Body of pancreas (tissue), 4 donors: Measurements from ENCODE around the gene HIVEP2. TPM values are rescaled to one million over a fixed set of nuclear protein-coding genes. Genes with fewer than 3 reads are reported as not detected.
A peak's percentile ranks its signal among the peaks of the same experiment; 100 is the strongest.

Experiments
- ATAC-seq: fragments of 150-250 bp; one replicate; pipeline ENCODE4 v1.9.1; 2016
- DNase-seq, 4 donors: peaks; one replicate each; pipeline ENCODE4 v3.0.0-alpha.2; 2019
- H3K27ac ChIP-seq, 4 donors: fragments of 200-600 bp; sonication (generic); 1 replicate in 3 of 4; 2 replicates in 1 of 4; pipeline versions ENCODE4 v1.5.1 to v1.6.1; 2016 to 2019; ENCODE audit warnings: mild to moderate bottlenecking in 1 of 4, mixed read lengths in 1 of 4, moderate library complexity in 1 of 4
- H3K27me3 ChIP-seq, 2 donors: fragments of 200-600 bp; sonication (generic); one replicate each; pipeline ENCODE4 v1.6.0; 2016; ENCODE audit warnings: mild to moderate bottlenecking in 1 of 2
- H3K36me3 ChIP-seq, 2 donors: fragments of 200-600 bp; sonication (generic); replicated peaks in 1 of 2; 2 replicates each; pipeline ENCODE4 v1.5.1; 2016; ENCODE audit warnings: low read depth in 2 of 2; ENCODE audit not compliant: insufficient read depth in 1 of 2
- H3K4me1 ChIP-seq: fragments of 200-600 bp; sonication (generic); one replicate; pipeline ENCODE4 v1.6.0; 2016
- H3K4me3 ChIP-seq, 2 donors: fragments of 200-600 bp; sonication (generic); 1 replicate in 1 of 2; 2 replicates in 1 of 2; pipeline ENCODE4 v1.5.1; 2016 to 2019
- H3K9me3 ChIP-seq, 3 donors: fragments of 200-600 bp; sonication (generic); 1 replicate in 2 of 3; 2 replicates in 1 of 3; pipeline ENCODE4 v1.5.1; 2016
- CTCF ChIP-seq, 7 experiments: fragments of 450-650 bp in 4 of 7; fragments of 200-600 bp in 3 of 7; sonication (generic) in 3 of 7; IDR thresholded peaks; one replicate each; pipeline ENCODE4 v1.5.1; 2016 to 2019; ENCODE audit warnings: antibody characterized with exemption in 7 of 7
- POLR2A ChIP-seq, 3 donors: fragments of 450-650 bp; IDR thresholded peaks; one replicate each; pipeline ENCODE4 v1.6.1; 2016; ENCODE audit warnings: antibody characterized with exemption in 3 of 3, mild to moderate bottlenecking in 2 of 3
- WGBS, 2 donors: methylation state at CpG; one replicate each; pipeline ENCODE4 v1.1.5; 2017; 5-methylcytosine and 5-hydroxymethylcytosine counted together
- intact Hi-C: fragments of 100-400 bp; cut with DNase I; formaldehyde crosslinking; loops from one replicate; pipeline ENCODE4 v1.15.1; 2023
- total RNA-seq, 2 donors: library from RNA; depleted of rRNA; stranded (reverse); fragments of >200 nt; gene quantifications; one replicate each; pipeline ENCODE4 v1.1.0, GENCODE V29; 2016

HIVEP2 gene
- total RNA-seq, 2 donors from 2014 or later, result 11.2 to 16.5 TPM

GRCh38 chr6:142914369-142914768, 30.6 kb downstream of the HIVEP2 start:
- ATAC-seq (no peak), DNase-seq (no peak)
- Histone ChIP-seq H3K4me1 (no peaks in the 10 kb centered on the region), H3K27ac (no peak overlapping the region), H3K36me3 (no peaks in the 10 kb centered on the region), H3K27me3 (no peaks in the 10 kb centered on the region), H3K4me3 (no peak overlapping the region), H3K9me3 (no peaks in the 10 kb centered on the region)
- intact Hi-C loops, result no loop called here
- no peak for TF ChIP-seq CTCF (IDR thresholded peaks at IDR 0.05)
- TF ChIP-seq POLR2A (IDR thresholded peaks at IDR 0.05), result no peak
- WGBS, 2 donors, result 92 to 95% methylated on average over 2 of the region's 2 CpGs

- Histone ChIP-seq H3K27ac (no peak overlapping the region), H3K9me3 (no peaks in the 10 kb centered on the region), H3K36me3 (no peaks in the 10 kb centered on the region), H3K4me3 (no peak overlapping the region), H3K27me3 (no peaks in the 10 kb centered on the region), H3K4me1 (no peaks in the 10 kb centered on the region)
- TF ChIP-seq POLR2A (IDR thresholded peaks at IDR 0.05), result no peak
- no peak for TF ChIP-seq CTCF (IDR thresholded peaks at IDR 0.05)
- DNase-seq (peak in 1 of 4 donors; percentile 43), ATAC-seq (peak; percentile 47)
- intact Hi-C loops, result no loop called here
- 81 to 88% methylated on average over 10 of the region's 10 CpGs for WGBS, 2 donors
Observed at GRCh38 chr6:142913511-142914047, 31.4 kb downstream of the HIVEP2 start.

- Histone ChIP-seq H3K27ac (no peak overlapping the region), H3K4me3 (no peak overlapping the region), H3K4me1 (no peaks in the 10 kb centered on the region), H3K9me3 (no peaks in the 10 kb centered on the region), H3K36me3 (no peaks in the 10 kb centered on the region), H3K27me3 (no peaks in the 10 kb centered on the region)
- TF ChIP-seq POLR2A (IDR thresholded peaks at IDR 0.05), result no peak
- no peak for TF ChIP-seq CTCF (IDR thresholded peaks at IDR 0.05)
- intact Hi-C loops, result no loop called here
- ATAC-seq (no peak), DNase-seq (no peak)
- WGBS, 2 donors, result 79 to 89% methylated on average over 5 of the region's 5 CpGs
Observed at GRCh38 chr6:142913036-142913510, 31.9 kb downstream of the HIVEP2 start.

- Histone ChIP-seq H3K9me3 (no peaks in the 10 kb centered on the region), H3K27me3 (no peaks in the 10 kb centered on the region), H3K4me3 (no peak overlapping the region), H3K4me1 (no peaks in the 10 kb centered on the region), H3K27ac (no peak overlapping the region), H3K36me3 (no peaks in the 10 kb centered on the region)
- DNase-seq (no peak), ATAC-seq (no peak)
- intact Hi-C loops, result no loop called here
- no peak for TF ChIP-seq POLR2A (IDR thresholded peaks at IDR 0.05)
- no peak for TF ChIP-seq CTCF (IDR thresholded peaks at IDR 0.05)
- WGBS, 2 donors, result 90 to 97% methylated on average over 4 of the region's 4 CpGs
Observed at GRCh38 chr6:142912125-142912524, 32.9 kb downstream of the HIVEP2 start.

GRCh38 chr6:142911430-142911829, 33.5 kb downstream of the HIVEP2 start:
- intact Hi-C loops, result no loop called here
- no peak overlapping the region for H3K4me3 ChIP-seq
- H3K9me3 ChIP-seq, result no peaks in the 10 kb centered on the region
- TF ChIP-seq CTCF (IDR thresholded peaks at IDR 0.05) (no peak), POLR2A (IDR thresholded peaks at IDR 0.05) (no peak)
- DNase-seq, result no peak
- H3K27ac ChIP-seq, result no peak overlapping the region
- 81 to 84% methylated on average over 2 of the region's 2 CpGs for WGBS, 2 donors
- no peaks in the 10 kb centered on the region for H3K27me3 ChIP-seq
- H3K36me3 ChIP-seq, result no peaks in the 10 kb centered on the region
- H3K4me1 ChIP-seq, result no peaks in the 10 kb centered on the region
- ATAC-seq, result no peak
